Stimulated activated CD4-positive, alpha-beta T cell treated with anti-CD3 and anti-CD28 coated beads, Interleukin-1b, Interleukin-23, amount 100 ng/mL, for 24 hours (primary cell): ENCODE data around the gene ENDOV.
"Not testable (repeated sequence)": the region's sequence is repeated elsewhere in the genome, so short reads cannot be mapped to it uniquely, and the experiment has no call there.

Source experiments
- DNase-seq, 4 experiments: peaks; one replicate each; pipeline ENCODE4 v3.0.0-alpha.2; 2020; ENCODE audit warnings: low read depth in 4 of 4, low spot score in 1 of 4

ENDOV gene

GRCh38 chr17:80388175-80388574 lies 26.8 kb upstream of the ENDOV start:
- DNase-seq, result no peak

- DNase-seq, result no peak
Measured at GRCh38 chr17:80388601-80389000, 26.4 kb upstream of the ENDOV start.

GRCh38 chr17:80389011-80389995 lies 25.7 kb upstream of the ENDOV start:
- DNase-seq, result no peak

- no peak for DNase-seq
Measured at GRCh38 chr17:80393241-80393890, 21.6 kb upstream of the ENDOV start.

- DNase-seq, result no peak
Measured at GRCh38 chr17:80393961-80394360, 21.0 kb upstream of the ENDOV start.

GRCh38 chr17:80394629-80395216 lies 20.2 kb upstream of the ENDOV start:
- DNase-seq, result no peak

- DNase-seq, result no peak
Measured at GRCh38 chr17:80395402-80396151, 19.4 kb upstream of the ENDOV start.

- no peak for DNase-seq
Measured at GRCh38 chr17:80396157-80397033, 18.6 kb upstream of the ENDOV start.

- DNase-seq, result no peak
Measured at GRCh38 chr17:80397034-80397387, 18.0 kb upstream of the ENDOV start.

GRCh38 chr17:80397686-80398085 lies 17.3 kb upstream of the ENDOV start:
- no peak for DNase-seq

GRCh38 chr17:80401086-80401485 lies 13.9 kb upstream of the ENDOV start:
- DNase-seq, result not testable (repeated sequence)

GRCh38 chr17:80402102-80402501 lies 12.9 kb upstream of the ENDOV start:
- not testable (repeated sequence) for DNase-seq

GRCh38 chr17:80402959-80403358 lies 12.0 kb upstream of the ENDOV start:
- DNase-seq, result no peak

- no peak for DNase-seq
Measured at GRCh38 chr17:80406146-80406545, 8.8 kb upstream of the ENDOV start.

GRCh38 chr17:80407917-80408316 lies 7.0 kb upstream of the ENDOV start:
- not testable (repeated sequence) for DNase-seq

- DNase-seq, result no peak
Measured at GRCh38 chr17:80408872-80409271, 6.1 kb upstream of the ENDOV start.

GRCh38 chr17:80409626-80410025 lies 5.3 kb upstream of the ENDOV start:
- DNase-seq, result no peak

- not testable (repeated sequence) for DNase-seq
Measured at GRCh38 chr17:80410441-80411087, 4.4 kb upstream of the ENDOV start.

- DNase-seq, result no peak
Measured at GRCh38 chr17:80413771-80414507, 1.0 kb upstream of the ENDOV start.
